DOHH2 (cell line): Measurements from ENCODE around the gene MINAR2.

ENCODE experiments used
- H3F3A ChIP-seq: fragments of 200-600 bp; sonication (generic), shearing (Covaris generic); 2 replicates; pipeline ENCODE4 v1.6.0; 2016; ENCODE audit warnings: antibody characterized with exemption, mild to moderate bottlenecking; ENCODE audit not compliant: control insufficient read depth, insufficient read depth
- H3K27ac ChIP-seq: fragments of 200-600 bp; sonication (generic); 2 replicates; pipeline ENCODE4 v1.5.1; 2014; ENCODE audit warnings: low read depth, mild to moderate bottlenecking, low read length, moderate library complexity
- H3K27me3 ChIP-seq: fragments of 200-600 bp; sonication (generic); 2 replicates; pipeline ENCODE4 v1.6.1; 2014; ENCODE audit warnings: mild to moderate bottlenecking, low read length, mixed read lengths; ENCODE audit not compliant: control insufficient read depth
- H3K36me3 ChIP-seq: fragments of 200-600 bp; sonication (generic); 2 replicates; pipeline ENCODE4 v1.6.1; 2014; ENCODE audit warnings: mild to moderate bottlenecking, low read length, moderate library complexity, mixed read lengths; ENCODE audit not compliant: control insufficient read depth
- H3K4me1 ChIP-seq: fragments of 200-600 bp; sonication (generic); 2 replicates; pipeline ENCODE4 v1.6.1; 2014; ENCODE audit warnings: mild to moderate bottlenecking, low read length, mixed read lengths; ENCODE audit not compliant: control insufficient read depth
- H3K4me2 ChIP-seq: fragments of 200-600 bp; sonication (generic); 2 replicates; pipeline ENCODE4 v1.6.0; 2014; ENCODE audit warnings: mild to moderate bottlenecking, low read length, moderate library complexity
- H3K4me3 ChIP-seq: fragments of 200-600 bp; sonication (generic); 2 replicates; pipeline ENCODE4 v1.5.1; 2014; ENCODE audit warnings: mild to moderate bottlenecking, low read length, mixed read lengths
- H3K79me2 ChIP-seq: fragments of 200-600 bp; sonication (generic); 2 replicates; pipeline ENCODE4 v1.6.1; 2014; ENCODE audit warnings: mild to moderate bottlenecking, low read length, mixed read lengths; ENCODE audit not compliant: control insufficient read depth
- H3K9me2 ChIP-seq: fragments of 200-600 bp; sonication (generic); replicated peaks from 2 replicates; pipeline ENCODE4 v1.6.1; 2014; ENCODE audit warnings: mild to moderate bottlenecking, low read length, mixed read lengths; ENCODE audit not compliant: control insufficient read depth
- H3K9me3 ChIP-seq: fragments of 200-600 bp; sonication (generic); 2 replicates; pipeline ENCODE4 v1.6.1; 2014; ENCODE audit warnings: antibody characterized with exemption, low read length, mixed read lengths; ENCODE audit not compliant: control insufficient read depth, insufficient read depth
- H4K20me1 ChIP-seq: fragments of 200-600 bp; sonication (generic); 2 replicates; pipeline ENCODE4 v1.6.0; 2014; ENCODE audit warnings: low read depth, mild to moderate bottlenecking, antibody characterized with exemption, low read length, moderate library complexity; ENCODE audit not compliant: control insufficient read depth, insufficient read depth
- EZH2phosphoT487 ChIP-seq: fragments of 200-600 bp; sonication (generic); IDR thresholded peaks from 2 replicates; pipeline ENCODE4 v1.6.1; 2017; ENCODE audit warnings: borderline replicate concordance, mild to moderate bottlenecking, antibody characterized with exemption, low read length, moderate library complexity, mixed read lengths
- TF ChIP-seq, protein P1 (sequence below): fragments of 200-600 bp; sonication (generic); IDR thresholded peaks from one replicate; pipeline ENCODE4 v1.5.1; 2014; ENCODE audit warnings: antibody characterized with exemption, mild to moderate bottlenecking, low read depth, low read length; ENCODE audit not compliant: poor library complexity, severe bottlenecking

Gene MINAR2

DNA sequence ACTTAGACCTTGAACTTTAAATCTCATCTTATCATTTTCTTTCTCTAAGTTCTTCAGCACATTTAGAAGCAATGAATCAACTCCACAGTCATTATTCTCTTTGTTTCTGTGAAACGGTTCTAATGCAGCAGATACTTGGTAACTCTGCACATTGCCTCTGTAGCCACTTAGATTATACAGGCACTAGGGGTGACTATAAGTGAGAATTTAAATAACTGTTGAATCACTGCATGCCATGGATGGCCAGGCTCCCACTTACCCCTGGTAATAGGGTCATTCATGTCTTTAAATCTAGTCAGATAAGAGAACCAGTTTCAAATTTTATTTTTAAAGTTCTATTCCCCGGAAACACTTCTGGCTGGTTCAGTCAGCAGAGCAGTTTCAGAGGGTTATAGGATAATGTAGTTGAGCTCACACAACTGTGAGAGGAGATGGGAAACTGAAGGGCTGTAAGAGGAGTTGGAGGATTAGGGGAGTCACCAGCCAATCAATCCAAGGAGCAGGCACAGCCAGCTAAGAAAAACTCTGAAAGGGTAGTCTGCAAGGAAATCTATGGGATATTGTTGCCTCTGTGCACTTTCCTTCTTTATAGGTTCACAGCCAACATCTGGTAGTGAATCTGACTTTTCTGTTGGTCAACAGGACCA is 4.2 kb upstream of the MINAR2 start:
- Histone ChIP-seq H3K79me2 (no peaks in the 10 kb centered on the region), H3K9me3 (no peaks in the 10 kb centered on the region), H3K4me3 (no peak overlapping the region), H3K27me3 (no peaks in the 10 kb centered on the region), H3F3A (no peaks in the 10 kb centered on the region), H3K36me3 (no peaks in the 10 kb centered on the region), H3K4me2 (no peak overlapping the region), H4K20me1 (no peaks in the 10 kb centered on the region), H3K27ac (no peak overlapping the region), H3K9me2 (no peaks in the 10 kb centered on the region), H3K4me1 (no peaks in the 10 kb centered on the region)
- no peak for TF ChIP-seq EZH2phosphoT487
- TF ChIP-seq, protein P1, sequence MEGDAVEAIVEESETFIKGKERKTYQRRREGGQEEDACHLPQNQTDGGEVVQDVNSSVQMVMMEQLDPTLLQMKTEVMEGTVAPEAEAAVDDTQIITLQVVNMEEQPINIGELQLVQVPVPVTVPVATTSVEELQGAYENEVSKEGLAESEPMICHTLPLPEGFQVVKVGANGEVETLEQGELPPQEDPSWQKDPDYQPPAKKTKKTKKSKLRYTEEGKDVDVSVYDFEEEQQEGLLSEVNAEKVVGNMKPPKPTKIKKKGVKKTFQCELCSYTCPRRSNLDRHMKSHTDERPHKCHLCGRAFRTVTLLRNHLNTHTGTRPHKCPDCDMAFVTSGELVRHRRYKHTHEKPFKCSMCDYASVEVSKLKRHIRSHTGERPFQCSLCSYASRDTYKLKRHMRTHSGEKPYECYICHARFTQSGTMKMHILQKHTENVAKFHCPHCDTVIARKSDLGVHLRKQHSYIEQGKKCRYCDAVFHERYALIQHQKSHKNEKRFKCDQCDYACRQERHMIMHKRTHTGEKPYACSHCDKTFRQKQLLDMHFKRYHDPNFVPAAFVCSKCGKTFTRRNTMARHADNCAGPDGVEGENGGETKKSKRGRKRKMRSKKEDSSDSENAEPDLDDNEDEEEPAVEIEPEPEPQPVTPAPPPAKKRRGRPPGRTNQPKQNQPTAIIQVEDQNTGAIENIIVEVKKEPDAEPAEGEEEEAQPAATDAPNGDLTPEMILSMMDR = no peak

DNA sequence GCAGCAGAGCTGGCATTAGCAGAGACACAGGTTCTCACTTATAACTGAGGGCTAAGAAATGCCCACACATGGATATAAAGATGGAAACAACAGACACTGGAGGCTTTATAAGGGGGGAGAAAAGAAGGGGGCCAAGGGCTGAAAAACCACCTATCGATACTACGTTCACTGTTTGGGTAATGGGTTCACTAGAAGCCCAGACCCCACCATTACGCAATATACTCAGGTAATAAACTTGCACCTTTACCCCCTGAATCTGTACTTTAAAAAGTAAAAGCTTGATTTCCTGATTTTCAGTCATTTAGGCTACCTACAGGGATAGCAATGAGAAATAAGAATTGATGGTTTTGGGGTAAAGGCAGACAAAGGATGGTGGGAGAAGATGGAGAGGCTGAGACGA is 1.9 kb upstream of the MINAR2 start:
- Histone ChIP-seq H3K27me3 (no peaks in the 10 kb centered on the region), H4K20me1 (no peaks in the 10 kb centered on the region), H3K4me2 (no peak overlapping the region), H3K79me2 (no peaks in the 10 kb centered on the region), H3F3A (no peaks in the 10 kb centered on the region), H3K9me3 (no peaks in the 10 kb centered on the region), H3K4me3 (no peak overlapping the region), H3K4me1 (no peaks in the 10 kb centered on the region), H3K36me3 (no peaks in the 10 kb centered on the region), H3K27ac (no peak overlapping the region), H3K9me2 (no peaks in the 10 kb centered on the region)
- TF ChIP-seq, protein P1 = no peak
- TF ChIP-seq EZH2phosphoT487 = no peak

DNA sequence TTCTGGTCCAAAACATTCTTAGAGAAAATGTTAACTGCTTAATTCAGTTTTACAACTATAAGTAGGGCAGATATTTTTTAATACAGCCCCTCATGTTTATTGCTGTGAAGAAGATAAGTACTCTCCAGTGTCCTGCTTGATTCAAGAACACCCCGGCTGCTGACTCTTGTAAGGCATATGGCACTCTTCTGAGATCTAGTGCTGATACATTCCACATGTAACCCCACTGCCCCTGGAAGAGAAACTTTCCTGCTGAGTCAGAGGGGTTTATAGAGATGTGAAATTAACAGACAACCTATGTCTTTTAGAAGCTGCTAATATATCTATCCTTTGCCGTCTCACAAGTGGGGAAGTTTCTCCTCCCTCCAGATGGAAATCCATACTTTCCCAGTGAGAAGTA is 1.0 kb upstream of the MINAR2 start:
- Histone ChIP-seq H3F3A (no peaks in the 10 kb centered on the region), H4K20me1 (no peaks in the 10 kb centered on the region), H3K79me2 (no peaks in the 10 kb centered on the region), H3K27me3 (no peaks in the 10 kb centered on the region), H3K27ac (no peak overlapping the region), H3K9me2 (no peaks in the 10 kb centered on the region), H3K36me3 (no peaks in the 10 kb centered on the region), H3K4me1 (no peaks in the 10 kb centered on the region), H3K9me3 (no peaks in the 10 kb centered on the region), H3K4me3 (no peak overlapping the region), H3K4me2 (no peak overlapping the region)
- TF ChIP-seq EZH2phosphoT487 = no peak
- TF ChIP-seq, protein P1 = no peak
